ENCODE results near the gene NCBP2L. TPM values are rescaled to one million over a fixed set of nuclear protein-coding genes. Genes with fewer than 3 reads are reported as not detected.

NCBP2L gene
- not detected for polyA plus RNA-seq (ENCODE audit: insufficient read length)

DNA sequence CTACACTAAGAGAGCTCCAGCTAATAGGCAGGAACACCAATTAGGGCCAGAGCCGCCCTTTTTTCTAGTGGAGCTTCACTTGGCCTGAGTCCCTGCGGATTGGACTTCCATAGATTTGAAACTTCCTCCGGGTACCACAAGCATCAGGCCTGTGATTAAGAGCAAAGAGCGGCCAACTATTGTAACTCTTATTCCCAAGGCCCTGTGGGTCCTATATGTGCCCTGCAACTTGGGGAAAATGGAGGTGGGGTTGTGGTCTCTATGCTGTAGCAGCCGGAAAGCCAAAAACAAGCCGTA lies at the start of gene NCBP2L:
Gene NCBP2L (plus strand): TSS at position 198 of the 297 bp plus-strand sequence. CDS start 16,488 bp downstream, outside the sequence.
- DNase-seq (ENCODE audit: low read depth): no peak

DNA sequence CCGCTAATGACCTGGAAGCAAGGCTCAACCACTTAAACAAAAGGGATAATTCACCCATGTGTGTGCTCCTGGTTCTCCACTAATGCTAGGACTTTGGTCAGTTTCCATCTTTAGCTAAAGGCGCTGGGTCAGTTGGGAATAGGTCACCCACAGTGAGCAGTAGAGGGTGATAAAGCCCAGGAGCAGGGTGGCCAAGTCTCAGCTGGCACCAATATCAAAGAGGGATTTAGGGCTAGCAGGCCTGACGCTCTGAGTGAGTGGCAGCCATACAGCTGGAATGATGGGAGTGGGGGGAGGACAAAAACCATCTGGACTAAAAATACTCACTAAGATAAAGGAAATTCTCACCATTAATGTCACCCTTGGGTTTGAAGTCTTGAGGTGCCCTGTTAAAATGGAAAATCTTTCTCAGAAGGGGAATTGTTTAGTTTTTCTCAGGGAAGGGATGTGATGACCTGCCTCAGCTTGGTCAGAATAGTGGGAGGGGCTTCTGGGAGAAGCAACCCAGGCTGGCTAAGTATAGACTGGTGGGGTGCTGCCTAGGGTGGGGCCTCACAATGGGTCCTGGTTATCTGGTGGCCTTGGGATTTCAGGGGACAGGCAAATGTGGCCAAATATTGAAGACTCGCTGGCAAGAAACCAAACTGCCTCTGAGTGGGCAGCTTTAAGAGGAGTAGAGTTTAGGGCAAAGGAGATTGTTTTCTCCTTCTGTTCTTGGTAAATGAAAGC lies 49.0 kb upstream of the NCBP2L start:
- DNase-seq (ENCODE audit: low read depth): no peak

DNA sequence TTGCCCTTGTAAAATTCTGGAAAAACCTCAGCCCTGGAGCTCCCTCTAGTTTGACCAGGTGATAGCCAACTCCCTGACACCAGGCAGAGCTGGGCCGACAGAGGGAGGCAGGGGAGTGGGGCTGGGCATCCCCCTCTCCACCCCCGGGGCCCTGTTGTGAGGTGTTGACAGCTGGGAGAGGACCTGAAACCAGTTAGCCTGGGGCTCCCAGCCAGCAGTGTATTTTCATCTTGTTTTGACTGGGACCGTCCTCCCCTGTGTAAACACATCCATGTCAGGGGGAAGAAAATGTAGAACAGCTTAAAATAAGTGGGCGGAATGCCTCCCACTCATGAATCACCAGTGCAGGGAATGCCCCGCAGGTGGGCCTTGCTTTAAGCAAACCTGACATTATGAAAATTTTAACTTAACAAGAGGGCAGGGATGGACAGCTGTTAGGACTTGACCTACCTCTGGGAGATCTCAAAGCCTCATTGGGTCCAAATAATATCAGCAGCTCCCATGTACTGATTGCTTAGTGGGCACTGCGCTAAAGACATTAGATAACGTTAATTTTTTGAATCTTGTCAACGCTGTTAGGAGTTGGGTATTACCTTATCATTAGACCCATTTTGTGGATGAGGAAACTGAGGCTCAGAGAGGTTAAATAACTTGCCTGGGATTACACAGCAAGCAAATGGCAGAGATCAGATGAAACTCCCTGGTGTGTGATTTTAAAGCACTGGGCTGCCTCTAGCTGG lies 47.8 kb upstream of the NCBP2L start:
- DNase-seq (ENCODE audit: low read depth): no peak

DNA sequence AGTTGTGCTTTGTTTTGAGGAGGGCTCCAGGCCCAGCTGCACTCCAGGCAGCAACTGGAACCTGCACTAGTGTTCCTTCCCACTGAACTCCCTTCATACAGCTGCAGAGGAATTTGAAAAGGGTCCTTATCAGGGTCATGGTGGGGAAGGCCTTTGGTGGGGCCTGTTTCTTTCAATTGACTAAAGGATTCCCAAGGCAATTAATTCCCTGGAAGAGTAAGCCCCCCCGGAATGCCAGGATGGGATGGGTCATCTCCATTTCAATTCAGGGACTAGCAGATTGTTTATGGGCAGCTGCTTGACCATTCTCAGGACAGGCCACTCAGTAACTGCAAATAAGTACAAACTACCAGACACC lies 47.3 kb upstream of the NCBP2L start:
- DNase-seq (ENCODE audit: low read depth): no peak

DNA sequence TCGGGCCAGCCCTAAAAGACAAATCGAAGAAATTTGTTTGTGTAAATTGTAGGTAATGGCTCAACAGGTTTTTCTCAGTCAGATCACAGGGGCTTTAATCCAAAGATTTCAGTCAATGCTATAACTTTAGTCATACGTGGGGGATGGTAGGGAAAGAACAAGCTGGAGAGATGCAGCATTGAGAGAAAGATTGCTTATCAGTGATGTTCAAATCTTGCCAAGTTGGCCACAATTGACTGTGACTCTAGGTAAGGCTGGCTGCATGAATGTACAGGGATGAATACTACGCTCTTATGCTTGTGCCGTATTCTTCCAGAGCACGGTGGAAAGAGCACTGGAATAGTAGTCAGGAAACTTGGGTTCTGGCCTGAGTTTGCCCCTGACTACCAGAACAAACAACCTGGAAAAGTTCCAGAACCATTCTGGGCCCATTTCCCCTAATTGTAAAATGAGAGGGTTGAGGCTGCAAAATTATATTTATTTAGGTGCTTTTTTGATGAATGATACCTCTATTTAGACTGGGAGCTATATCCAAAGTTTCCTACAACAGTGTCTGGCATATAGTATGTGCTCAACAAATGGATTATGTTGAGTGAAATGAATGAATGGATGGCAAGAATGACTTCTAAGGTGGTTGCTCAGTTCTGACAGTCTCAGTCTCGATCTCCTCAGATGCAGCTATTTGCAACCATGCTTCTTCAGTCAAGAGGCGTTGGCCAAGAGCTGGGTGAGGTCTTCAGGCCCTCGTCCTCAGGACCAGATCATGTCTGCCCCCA lies 46.4 kb upstream of the NCBP2L start:
- no peak for DNase-seq (ENCODE audit: low read depth)

DNA sequence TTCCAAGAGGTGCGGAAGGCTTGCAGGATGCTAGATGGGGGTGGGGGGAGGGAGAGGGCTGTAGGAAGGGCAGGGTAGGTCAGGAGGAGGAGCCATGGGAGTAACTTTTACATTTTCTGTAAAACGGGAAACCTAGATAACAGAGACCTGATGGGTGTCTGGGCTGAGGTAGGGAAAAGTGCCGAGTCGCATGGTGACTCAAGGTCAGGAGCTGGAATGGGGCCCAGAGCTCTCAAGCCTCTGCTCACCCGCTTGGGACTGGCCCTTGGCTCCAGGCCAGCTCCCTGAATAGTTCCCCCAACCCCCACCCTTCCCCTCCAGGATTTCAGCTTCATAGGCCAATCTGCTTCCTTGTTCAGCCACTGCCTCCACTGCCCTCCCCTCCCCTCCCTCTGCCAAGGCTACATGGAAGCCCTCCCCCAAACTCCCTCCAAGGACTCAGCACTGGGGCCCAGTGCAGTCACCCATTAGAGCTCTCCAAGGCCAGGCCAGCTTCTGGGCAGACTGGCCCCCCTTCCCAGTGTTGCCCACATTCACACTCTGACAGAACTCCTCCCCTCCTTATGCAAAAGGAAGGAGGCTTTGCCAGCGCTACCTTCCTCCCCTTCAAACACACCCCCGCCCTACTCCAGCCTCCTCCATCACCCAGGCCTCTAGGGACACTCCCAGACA lies 45.6 kb upstream of the NCBP2L start:
- no peak for DNase-seq (ENCODE audit: low read depth)

DNA sequence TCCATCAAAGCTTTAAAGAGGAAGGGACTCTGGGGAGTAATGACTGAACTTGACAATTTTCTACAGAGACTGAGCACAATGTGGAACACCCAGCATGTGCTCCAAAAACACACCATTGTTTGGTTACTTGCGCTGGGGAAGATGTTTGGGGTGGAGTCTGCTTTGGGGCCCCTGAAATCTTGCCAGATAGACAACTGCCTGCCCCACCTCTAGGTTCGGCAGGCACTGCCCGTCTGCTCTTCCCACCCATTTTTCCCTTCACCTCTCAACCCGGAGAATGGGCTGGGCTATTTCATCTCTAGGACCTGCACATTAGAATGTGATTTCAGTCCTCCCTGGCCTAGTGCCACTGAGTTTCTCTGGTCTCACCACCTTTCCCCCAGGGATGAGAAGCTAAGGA lies 43.8 kb upstream of the NCBP2L start:
- DNase-seq (ENCODE audit: low read depth): no peak

DNA sequence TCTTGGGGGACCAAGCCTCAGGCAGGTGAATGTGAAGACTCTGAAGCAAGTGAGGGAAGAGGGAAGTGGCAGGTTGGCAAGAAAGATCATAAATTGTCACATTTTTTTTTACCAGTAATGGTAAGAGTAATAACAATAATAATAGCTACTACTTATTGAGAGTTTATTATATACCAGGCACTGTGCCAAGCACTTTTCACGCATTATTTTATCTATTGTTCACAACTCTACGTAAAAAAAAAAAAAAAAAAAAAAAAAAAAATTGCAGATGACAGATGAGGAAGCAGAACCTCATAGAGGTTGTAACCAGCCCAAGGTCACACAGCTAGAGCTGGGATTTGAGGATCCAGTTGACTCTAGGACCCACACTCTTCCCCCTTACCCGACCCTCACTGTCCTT lies 42.9 kb upstream of the NCBP2L start:
- no peak for DNase-seq (ENCODE audit: low read depth)

DNA sequence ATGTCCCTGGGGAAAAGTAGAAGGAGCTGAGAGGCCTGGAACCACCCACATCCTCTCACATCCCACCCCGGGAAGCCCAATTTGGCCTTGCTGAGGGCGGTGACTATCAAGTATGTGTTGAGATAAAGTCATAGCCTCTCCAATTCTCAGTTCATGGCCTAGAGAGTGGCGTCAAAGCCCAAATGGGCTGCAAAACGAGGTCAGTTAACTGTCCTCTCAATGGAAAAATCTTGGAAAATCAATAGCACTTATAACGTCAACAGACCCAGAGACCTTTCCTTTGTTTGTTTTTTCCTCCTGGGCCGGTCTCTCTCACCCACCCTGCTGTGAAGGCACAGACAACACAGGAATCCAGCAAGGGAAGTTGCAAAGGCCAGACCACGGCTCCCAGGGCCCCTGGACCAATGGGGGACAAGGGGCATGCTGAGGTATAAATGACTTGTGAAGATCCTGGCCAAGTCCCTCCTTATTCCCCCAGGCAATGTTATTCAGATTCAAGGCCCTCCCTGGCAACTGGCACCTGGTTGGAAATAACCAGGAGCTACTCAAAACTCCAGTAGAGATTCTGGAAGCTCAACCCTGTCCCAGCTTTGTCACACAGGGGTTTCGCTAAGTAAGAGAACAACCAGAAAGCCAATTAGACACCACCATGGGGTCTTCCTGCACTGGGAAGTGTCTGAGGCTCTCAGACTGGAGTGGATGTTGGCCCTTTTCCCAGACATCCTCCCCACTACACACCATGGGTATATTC lies 40.6 kb upstream of the NCBP2L start:
- no peak for DNase-seq (ENCODE audit: low read depth)

DNA sequence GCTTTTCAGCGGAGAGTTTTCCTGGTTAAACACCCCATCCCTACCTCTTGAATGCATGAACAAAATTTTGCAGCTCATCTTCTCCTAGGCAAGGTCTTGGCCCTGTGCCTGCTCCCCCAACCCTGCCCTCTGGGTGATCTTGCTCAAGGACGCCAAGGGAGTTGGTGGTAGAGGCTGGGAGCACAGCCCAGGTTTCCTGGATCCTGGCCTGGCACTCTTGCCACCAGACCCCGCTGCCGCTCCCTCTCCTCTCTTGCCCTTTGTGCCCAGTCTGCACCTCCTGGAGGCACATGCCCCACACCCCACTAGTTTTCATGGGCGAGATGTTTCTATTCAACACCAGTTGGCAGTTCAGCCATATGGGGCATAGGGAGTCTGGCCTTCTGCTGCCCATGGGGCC lies 39.3 kb upstream of the NCBP2L start:
- DNase-seq (ENCODE audit: low read depth): no peak

DNA sequence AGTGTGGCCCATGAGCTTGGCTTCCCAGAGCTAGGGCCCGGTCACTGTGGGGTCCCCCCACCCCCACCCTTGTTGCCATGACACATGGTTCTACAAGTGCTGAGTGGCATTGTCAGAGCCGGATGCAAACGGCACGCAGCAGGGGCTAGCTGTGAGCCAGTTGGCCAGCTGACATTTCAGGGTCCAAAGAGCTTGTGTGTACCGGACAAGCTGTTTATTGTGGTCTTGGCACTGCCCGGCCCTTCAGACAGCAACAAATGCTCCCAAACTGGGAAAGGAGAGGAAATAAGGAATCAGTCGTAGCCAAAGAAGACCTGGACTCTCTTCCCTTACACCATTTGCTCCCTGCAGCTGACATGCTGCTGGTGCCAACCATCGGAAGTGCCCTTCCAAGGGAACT lies 38.8 kb upstream of the NCBP2L start:
- no peak for DNase-seq (ENCODE audit: low read depth)

DNA sequence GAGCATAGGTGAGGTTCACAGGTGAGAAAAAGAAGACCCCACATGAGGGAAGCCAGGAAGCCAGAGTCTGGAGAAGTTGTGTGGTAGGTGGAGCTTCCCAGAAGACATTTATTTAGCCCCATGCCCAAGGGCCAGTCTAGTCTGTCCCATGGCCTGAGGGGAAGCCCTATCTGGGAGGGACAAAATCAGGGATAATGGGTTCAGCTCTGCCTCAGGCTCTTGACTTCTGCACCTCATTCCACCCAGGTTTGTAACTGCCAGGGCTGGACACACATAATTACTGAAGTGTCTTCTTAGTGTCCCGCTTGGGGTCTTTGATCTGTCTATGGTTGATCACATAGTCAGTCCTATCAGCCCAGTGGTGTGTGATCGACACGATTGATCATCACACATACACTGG lies 38.0 kb upstream of the NCBP2L start:
- no peak for DNase-seq (ENCODE audit: low read depth)

DNA sequence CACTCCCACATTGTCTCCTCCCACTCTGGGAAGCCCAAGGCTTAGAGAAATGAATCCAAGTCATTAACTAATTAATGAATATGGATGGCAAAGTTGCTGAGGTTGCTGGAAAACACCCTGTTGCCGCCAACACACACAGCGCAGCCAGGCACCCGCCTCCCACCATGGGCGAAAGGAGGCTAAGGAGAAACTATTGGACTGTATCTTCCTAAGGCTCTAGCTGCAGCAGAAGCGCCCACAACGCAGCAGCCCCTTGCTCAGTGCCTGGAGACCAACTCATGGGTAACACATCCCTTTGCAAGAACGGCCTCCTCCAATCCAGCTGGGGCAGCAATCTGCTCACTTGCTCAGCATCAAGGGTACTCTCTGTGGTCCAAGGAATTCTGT lies 36.1 kb upstream of the NCBP2L start:
- DNase-seq (ENCODE audit: low read depth): no peak

DNA sequence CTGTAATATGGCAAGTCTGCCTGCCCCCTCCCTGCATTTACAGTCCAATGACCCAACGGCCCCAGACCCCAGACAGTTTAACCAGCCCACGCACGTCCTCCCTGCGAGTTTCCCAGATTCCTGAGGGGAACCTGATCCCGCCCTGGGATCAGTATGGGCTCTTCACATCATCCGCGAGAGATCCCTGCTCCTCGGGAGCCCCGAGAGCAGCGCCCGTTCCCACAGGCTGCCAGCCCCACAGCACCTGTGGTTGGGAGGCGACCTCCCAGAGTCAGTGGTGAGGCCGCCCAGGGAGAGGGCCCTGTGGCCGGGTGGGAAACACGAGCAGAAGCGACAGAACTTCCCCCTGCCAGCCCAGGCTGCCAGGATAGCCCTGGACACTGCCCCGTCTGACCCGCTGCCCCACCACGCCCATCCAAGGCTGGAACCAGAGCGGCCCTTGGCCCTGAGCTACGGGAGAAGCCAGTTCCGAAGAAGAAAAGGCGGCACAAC lies 34.8 kb upstream of the NCBP2L start:
- DNase-seq (ENCODE audit: low read depth): no peak

DNA sequence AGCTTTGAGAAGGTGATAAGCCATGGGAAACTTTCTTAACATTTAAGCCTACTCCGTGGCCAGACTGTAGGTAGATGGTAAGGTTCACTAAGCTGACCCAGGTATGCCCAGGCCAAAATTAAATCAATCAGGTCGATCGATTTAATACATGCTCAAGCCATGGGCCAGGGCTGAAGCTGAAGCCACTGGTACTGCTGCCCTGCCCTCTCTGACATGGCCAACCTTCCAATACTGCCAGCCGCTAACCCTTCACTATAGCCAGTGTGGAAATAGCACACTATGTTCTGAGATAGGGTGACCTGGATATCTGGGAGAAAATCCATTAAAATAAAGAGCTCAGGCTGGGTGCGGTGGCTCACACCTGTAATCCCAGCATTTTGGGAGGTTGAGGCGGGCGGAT lies 33.5 kb upstream of the NCBP2L start:
- DNase-seq (ENCODE audit: low read depth): no peak

DNA sequence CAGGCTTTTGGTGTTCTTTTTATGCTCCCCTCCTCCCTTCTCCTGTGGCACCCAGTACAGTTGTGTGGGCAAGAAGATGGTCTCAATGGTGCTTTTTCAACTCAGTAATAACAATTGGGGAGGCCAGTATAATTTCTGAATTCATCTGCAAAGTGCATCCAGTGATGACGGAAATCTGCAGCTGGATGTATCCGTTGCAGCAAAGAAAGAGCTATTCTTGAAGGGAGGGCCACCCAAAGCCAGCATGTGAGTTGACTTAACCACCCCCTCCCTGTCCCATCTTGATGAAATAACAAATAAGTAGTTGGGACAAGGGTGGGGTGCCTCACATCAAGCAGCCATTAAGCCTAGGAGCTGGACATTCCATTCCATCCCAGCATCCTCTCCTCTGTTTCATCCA lies 32.7 kb upstream of the NCBP2L start:
- no peak for DNase-seq (ENCODE audit: low read depth)

DNA sequence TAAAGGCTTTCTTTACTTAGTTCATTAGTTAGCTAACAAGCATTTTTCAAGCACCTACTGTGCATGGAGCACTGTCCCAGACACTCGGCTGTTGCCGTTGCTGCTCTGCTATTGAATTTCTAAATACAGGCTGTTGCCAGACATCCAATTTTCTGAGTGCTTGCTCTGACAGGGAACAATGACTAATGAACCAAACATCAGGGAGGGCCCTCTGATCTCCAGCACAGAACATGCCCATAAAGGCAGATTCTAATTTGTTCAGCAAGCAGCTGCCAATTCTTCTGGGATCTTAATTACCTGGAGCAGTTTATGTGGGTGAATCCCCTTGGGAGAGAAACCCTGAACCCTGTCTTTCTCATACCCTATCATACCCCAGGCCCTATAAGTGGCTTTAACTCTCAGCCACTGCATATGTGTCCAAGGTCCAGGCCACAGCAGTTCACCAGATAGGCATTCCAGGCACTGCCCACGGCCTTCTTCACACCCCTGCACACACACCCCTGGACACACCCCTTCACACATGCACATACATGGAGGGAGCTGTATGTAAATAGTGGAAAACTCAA lies 29.9 kb upstream of the NCBP2L start:
- no peak for DNase-seq (ENCODE audit: low read depth)

DNA sequence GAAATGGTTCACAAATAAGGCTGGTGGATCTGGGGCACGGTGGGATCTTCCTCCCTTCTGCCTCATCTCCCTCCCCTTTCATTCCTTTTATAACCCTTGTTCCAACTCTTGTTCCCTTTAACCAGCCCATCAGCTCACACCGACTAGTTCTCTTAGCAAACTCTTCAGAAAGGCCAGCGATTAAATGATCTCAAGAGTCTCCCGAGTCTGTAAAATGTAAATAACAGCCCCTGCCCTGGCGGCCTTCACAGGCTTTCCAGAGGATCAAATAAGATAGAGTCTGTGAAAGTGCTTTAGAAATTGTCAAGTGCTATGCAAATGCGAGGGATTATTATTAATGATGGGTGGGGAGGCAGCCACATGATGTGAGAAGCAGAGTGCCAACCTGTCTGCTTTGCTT lies 29.0 kb upstream of the NCBP2L start:
- no peak for DNase-seq (ENCODE audit: low read depth)

DNA sequence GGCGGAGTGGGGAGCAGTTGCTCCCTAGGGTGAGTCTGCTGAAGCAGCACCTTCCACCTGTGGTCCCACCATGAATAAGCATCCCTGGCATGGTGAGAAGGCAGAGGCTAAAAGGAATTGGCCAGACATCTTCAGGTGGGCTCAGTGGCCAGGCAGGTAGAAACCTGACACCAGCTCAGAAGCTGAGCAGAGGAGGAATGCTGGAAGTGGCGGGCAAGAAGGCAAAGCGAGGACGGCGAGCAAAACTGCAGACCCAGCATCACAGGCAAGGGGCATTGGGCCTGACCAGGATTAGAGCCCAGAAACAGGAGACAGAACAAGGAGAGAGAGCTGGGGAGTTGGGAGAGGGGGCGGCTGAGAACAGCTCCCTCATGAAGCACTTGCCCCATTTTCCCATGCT lies 27.3 kb upstream of the NCBP2L start:
- no peak for DNase-seq (ENCODE audit: low read depth)

DNA sequence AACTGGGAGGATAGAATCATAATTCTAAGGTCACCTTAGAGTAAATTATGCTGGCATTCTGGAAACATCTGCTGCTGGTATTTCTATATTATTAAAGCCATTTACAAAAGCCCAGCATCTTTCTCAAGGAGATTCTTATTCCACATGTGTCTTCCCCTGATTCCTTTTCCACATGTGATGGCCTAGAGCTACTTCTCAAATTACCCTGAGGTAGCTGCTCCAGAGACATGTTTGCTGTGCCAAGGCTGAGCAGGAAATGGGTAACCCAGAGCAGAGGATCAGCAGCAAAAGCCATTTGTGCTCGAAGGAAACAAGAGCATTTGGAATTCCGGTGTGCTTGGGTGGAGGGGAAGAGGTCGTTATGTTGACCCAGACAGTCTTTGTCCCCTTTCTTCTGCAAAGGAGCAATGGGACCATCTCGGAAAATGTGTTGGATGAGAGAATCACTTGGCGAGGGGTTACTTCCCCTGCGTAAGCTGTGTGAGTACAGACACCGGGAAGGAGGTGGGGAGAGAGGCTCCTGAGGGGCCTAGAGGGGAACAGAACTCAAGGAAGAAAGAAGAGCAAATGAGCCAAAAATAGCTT lies 26.6 kb upstream of the NCBP2L start:
- no peak for DNase-seq (ENCODE audit: low read depth)

DNA sequence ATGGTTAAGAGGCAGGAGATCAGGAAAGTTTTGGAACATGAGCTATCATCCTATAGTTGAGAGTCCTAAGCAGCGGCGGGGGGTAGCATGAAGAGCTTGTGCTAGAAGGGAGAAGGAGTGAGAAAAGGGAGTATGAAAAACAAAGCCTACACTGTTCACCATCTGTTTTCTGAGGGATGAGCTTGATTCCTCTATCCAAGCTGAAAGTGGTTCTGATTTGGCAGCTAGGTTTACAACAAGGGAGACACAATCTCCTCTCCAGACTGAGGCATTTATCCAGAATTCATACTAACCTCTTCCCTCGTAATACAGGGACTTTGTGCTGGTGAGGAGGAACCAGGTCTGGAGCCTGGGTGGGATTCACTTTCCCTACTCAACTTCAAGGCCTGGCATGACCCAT lies 25.5 kb upstream of the NCBP2L start:
- no peak for DNase-seq (ENCODE audit: low read depth)

All from forelimb muscle (tissue), 1 donor.